GM21381 (cell line): ENCODE data around the gene CACNA1C.

Experiments used
- ATAC-seq: cut with Tn5 transposase; IDR thresholded peaks from one replicate; pipeline ENCODE4 v1.9.1; 2021; ENCODE audit warnings: mild to moderate bottlenecking, moderate library complexity; ENCODE audit not compliant: unreplicated experiment

CACNA1C gene

GRCh38 chr12:2290516-2291065 lies 237.8 kb downstream of the CACNA1C start:
- ATAC-seq, result no peak

GRCh38 chr12:2291182-2291832 lies 238.5 kb downstream of the CACNA1C start:
- no peak for ATAC-seq

GRCh38 chr12:2291947-2292346 lies 239.2 kb downstream of the CACNA1C start:
- ATAC-seq, result no peak

GRCh38 chr12:2292560-2292959 lies 239.8 kb downstream of the CACNA1C start:
- ATAC-seq, result no peak

- no peak for ATAC-seq
Measured at GRCh38 chr12:2294651-2295475, 242.1 kb downstream of the CACNA1C start.

- ATAC-seq, result no peak
Measured at GRCh38 chr12:2295941-2296461, 243.2 kb downstream of the CACNA1C start.

GRCh38 chr12:2297004-2297403 lies 244.2 kb downstream of the CACNA1C start:
- ATAC-seq, result no peak

- ATAC-seq, result no peak
Measured at GRCh38 chr12:2297658-2298057, 244.9 kb downstream of the CACNA1C start.

- ATAC-seq, result no peak
Measured at GRCh38 chr12:2298556-2299200, 245.9 kb downstream of the CACNA1C start.

- no peak for ATAC-seq
Measured at GRCh38 chr12:2299206-2299605, 246.4 kb downstream of the CACNA1C start.

- ATAC-seq, result no peak
Measured at GRCh38 chr12:2300168-2300567, 247.4 kb downstream of the CACNA1C start.

GRCh38 chr12:2300886-2301285 lies 248.1 kb downstream of the CACNA1C start:
- ATAC-seq, result no peak

- ATAC-seq, result no peak
Measured at GRCh38 chr12:2301531-2302461, 249.0 kb downstream of the CACNA1C start.

- no peak for ATAC-seq
Measured at GRCh38 chr12:2302711-2303580, 250.2 kb downstream of the CACNA1C start.

GRCh38 chr12:2304223-2304622 lies 251.4 kb downstream of the CACNA1C start:
- no peak for ATAC-seq

- ATAC-seq, result no peak
Measured at GRCh38 chr12:2306012-2306411, 253.2 kb downstream of the CACNA1C start.

GRCh38 chr12:2306735-2307134 lies 253.9 kb downstream of the CACNA1C start:
- no peak for ATAC-seq

GRCh38 chr12:2307550-2307949 lies 254.8 kb downstream of the CACNA1C start:
- no peak for ATAC-seq

- no peak for ATAC-seq
Measured at GRCh38 chr12:2309647-2310046, 256.9 kb downstream of the CACNA1C start.
